ENCODE measurements around the gene SNED1. TPM values are rescaled to one million over a fixed set of nuclear protein-coding genes. Genes with fewer than 3 reads are reported as not detected.

Gene SNED1
- total RNA-seq, 2 experiments from 2014 or later = 2.8 to 13.6 TPM

- Histone ChIP-seq H3K9me3 (ENCODE audit: low read length) (peaks cover 7% of the 10 kb centered on the region; the same call in 1 of the 2 replicates), H2AFZ (ENCODE audit: low read length) (no peak overlapping the region), H3K9me2 (ENCODE audit: insufficient read depth, low read length) (no peaks in the 10 kb centered on the region), H3K36me3 (ENCODE audit: insufficient read depth, low read length) (no peaks in the 10 kb centered on the region), H3K4me2 (ENCODE audit: low read length) (no peak overlapping the region), H4K20me1 (ENCODE audit: insufficient read depth, low read length) (no peaks in the 10 kb centered on the region), H3K4me3 (ENCODE audit: low read depth, low read length, poor library complexity, severe bottlenecking) (no peak overlapping the region), H3K79me2 (ENCODE audit: insufficient read depth, low read depth, low read length) (no peaks in the 10 kb centered on the region), H3K27ac (ENCODE audit: low read depth, low read length, poor library complexity, severe bottlenecking) (no peak overlapping the region), H3K4me1 (ENCODE audit: insufficient read depth, low read length, poor library complexity, severe bottlenecking) (peaks cover 4% of the 10 kb centered on the region)
- ChIA-PET CTCF (ENCODE audit: unreplicated experiment) (no interaction called here), POLR2A (interaction anchor here (1.4 to 1.5 kb wide), 2 partner anchors 10 to 31 kb away, joined by 4 read pairs; no protein-coding TSS in a partner anchor)
- no peak for DNase-seq (ENCODE audit: low spot score)
- BruUV-seq (replicated peaks) = no TSS peak
- TF ChIP-seq EZH2phosphoT487 (IDR thresholded peaks at IDR 0.05; ENCODE audit: borderline replicate concordance, low read depth, low read length) (no peak), CTCF (conservative IDR thresholded peaks at IDR 0.05; ENCODE audit: low read length) (no peak)
- intact Hi-C loops (cut with micrococcal nuclease; ENCODE audit: unreplicated experiment) = no loop called here
Measured at GRCh38 chr2:241048949-241049343, 50.5 kb downstream of the SNED1 start.

DNA sequence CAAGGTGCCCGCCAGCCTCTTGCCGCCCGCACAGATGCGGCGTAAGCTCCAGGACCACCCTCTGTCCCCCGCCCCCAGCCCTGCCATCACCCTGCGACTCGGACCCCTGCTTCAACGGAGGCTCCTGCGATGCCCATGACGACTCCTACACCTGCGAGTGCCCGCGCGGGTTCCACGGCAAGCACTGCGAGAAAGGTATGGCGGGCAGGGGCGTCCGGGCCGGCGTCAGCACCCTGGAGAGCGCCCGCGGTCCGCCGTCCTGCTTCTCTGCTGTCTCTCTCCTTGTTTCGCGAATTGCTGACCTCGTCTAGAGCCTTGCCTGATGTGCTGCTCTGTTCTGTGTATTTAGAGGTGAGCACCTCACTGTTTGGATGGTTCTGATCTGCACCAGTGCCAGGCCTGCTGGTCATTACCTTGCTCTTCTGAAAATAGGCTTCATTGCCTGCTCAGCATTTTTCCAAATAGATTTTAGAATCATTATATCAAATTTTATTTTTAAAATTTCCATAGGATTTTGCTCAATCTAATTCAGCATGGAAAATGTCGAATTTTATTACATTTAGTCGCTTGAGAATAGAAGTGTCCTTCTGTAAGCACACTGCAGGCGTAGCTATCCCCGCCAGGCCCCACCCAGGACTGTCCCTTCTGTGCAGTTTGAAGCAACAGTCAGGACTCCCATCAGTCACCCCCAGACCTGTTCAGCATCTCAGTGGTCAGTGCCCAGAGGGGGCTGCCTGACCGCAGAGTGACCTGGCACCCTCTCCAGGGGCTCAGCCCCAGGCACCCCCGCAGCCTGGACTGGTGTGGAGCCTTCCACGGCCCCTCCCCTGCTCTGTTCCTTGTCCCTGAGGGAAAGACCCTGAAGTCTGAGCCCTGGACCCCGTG is 51.6 kb downstream of the SNED1 start:
- Histone ChIP-seq H3K9me2 (ENCODE audit: insufficient read depth, low read length) (no peaks in the 10 kb centered on the region), H3K4me1 (ENCODE audit: insufficient read depth, low read length, poor library complexity, severe bottlenecking) (peaks cover 4% of the 10 kb centered on the region), H3K4me3 (ENCODE audit: low read depth, low read length, poor library complexity, severe bottlenecking) (no peak overlapping the region), H3K4me2 (ENCODE audit: low read length) (no peak overlapping the region), H3K27ac (ENCODE audit: low read depth, low read length, poor library complexity, severe bottlenecking) (no peak overlapping the region), H4K20me1 (ENCODE audit: insufficient read depth, low read length) (no peaks in the 10 kb centered on the region), H3K79me2 (ENCODE audit: insufficient read depth, low read depth, low read length) (no peaks in the 10 kb centered on the region), H2AFZ (ENCODE audit: low read length) (no peak overlapping the region), H3K36me3 (ENCODE audit: insufficient read depth, low read length) (no peaks in the 10 kb centered on the region), H3K9me3 (ENCODE audit: low read length) (peaks cover 3% of the 10 kb centered on the region; the same call in 1 of the 2 replicates)
- ChIA-PET CTCF (ENCODE audit: unreplicated experiment) (interaction anchor here (0.5 kb wide), 1 partner anchor 161 kb away, joined by 22 read pairs; no protein-coding TSS in a partner anchor), POLR2A (interaction anchor here (1.4 to 1.5 kb wide), 2 partner anchors 9 to 32 kb away, joined by 4 read pairs; no protein-coding TSS in a partner anchor)
- no peak for TF ChIP-seq EZH2phosphoT487 (IDR thresholded peaks at IDR 0.05; ENCODE audit: borderline replicate concordance, low read depth, low read length)
- no peak for TF ChIP-seq CTCF (conservative IDR thresholded peaks at IDR 0.05; ENCODE audit: low read length)
- DNase-seq (ENCODE audit: low spot score) = no peak
- intact Hi-C loops (cut with micrococcal nuclease; ENCODE audit: unreplicated experiment) = no loop called here
- no TSS peak for BruUV-seq (replicated peaks)

Measured in OCI-LY7 (cell line).